Mesenchymal stem cell (in vitro differentiated cells and primary cell): ENCODE data around the gene SYT7.

Source experiments
- DNase-seq: peaks from one replicate; pipeline ENCODE4 v3.0.0-alpha.2; 2013
- H2AFZ ChIP-seq: one replicate; pipeline ENCODE4 v1.6.1; 2013; ENCODE audit warnings: low read depth, mild to moderate bottlenecking, control low read depth, inconsistent platforms, low read length, moderate library complexity
- H2AK5ac ChIP-seq: 2 replicates; pipeline ENCODE4 v1.6.1; 2013; ENCODE audit warnings: low read length, moderate library complexity, mild to moderate bottlenecking, inconsistent platforms; ENCODE audit not compliant: severe bottlenecking
- H2BK120ac ChIP-seq: one replicate; pipeline ENCODE4 v1.6.1; 2013; ENCODE audit warnings: low read depth, mild to moderate bottlenecking, inconsistent platforms, low read length, moderate library complexity
- H2BK12ac ChIP-seq, 2 experiments: one replicate each; pipeline ENCODE4 v1.6.1; 2013; ENCODE audit warnings: inconsistent platforms in 2 of 2, low read length in 2 of 2, mild to moderate bottlenecking in 2 of 2, moderate library complexity in 2 of 2, control low read depth in 1 of 2
- H2BK15ac ChIP-seq: one replicate; pipeline ENCODE4 v1.6.1; 2013; ENCODE audit warnings: mild to moderate bottlenecking, low read depth, inconsistent platforms; ENCODE audit not compliant: poor library complexity, severe bottlenecking
- H2BK5ac ChIP-seq: 2 replicates; pipeline ENCODE4 v1.6.1; 2013; ENCODE audit warnings: low read depth, mild to moderate bottlenecking, low read length, control low read depth, inconsistent platforms; ENCODE audit not compliant: poor library complexity, severe bottlenecking
- H3K14ac ChIP-seq, 2 experiments: one replicate each; pipeline ENCODE4 v1.6.1; 2013; ENCODE audit warnings: inconsistent platforms in 2 of 2, low read length in 2 of 2, control low read depth in 1 of 2, mild to moderate bottlenecking in 1 of 2, moderate library complexity in 1 of 2
- H3K18ac ChIP-seq, 2 experiments: one replicate each; pipeline ENCODE4 v1.6.1; 2013; ENCODE audit warnings: inconsistent platforms in 2 of 2, low read length in 2 of 2, control low read depth in 1 of 2, low read depth in 1 of 2, mild to moderate bottlenecking in 1 of 2
- H3K23ac ChIP-seq, 2 experiments: one replicate each; pipeline ENCODE4 v1.6.1; 2013; ENCODE audit warnings: inconsistent platforms in 2 of 2, low read length in 2 of 2, mild to moderate bottlenecking in 2 of 2, moderate library complexity in 2 of 2, control low read depth in 1 of 2
- H3K27ac ChIP-seq: 2 replicates; pipeline ENCODE4 v1.5.1; 2013; ENCODE audit warnings: mild to moderate bottlenecking, moderate library complexity, low read length, control low read depth, inconsistent platforms; ENCODE audit not compliant: poor library complexity, severe bottlenecking
- H3K27me3 ChIP-seq, 2 experiments: 2 replicates each; pipeline versions ENCODE4 v1.6.1 to v1.7.0; 2013; ENCODE audit warnings: low read length in 2 of 2, mild to moderate bottlenecking in 2 of 2, moderate library complexity in 2 of 2, control low read depth in 1 of 2, inconsistent platforms in 1 of 2; ENCODE audit not compliant: control insufficient read depth in 1 of 2, insufficient read depth in 1 of 2
- H3K36me3 ChIP-seq, 2 experiments: 2 replicates each; pipeline versions ENCODE4 v1.6.1 to v1.7.0; 2013; ENCODE audit warnings: low read length in 2 of 2, control low read depth in 1 of 2, inconsistent platforms in 1 of 2, low read depth in 1 of 2, mild to moderate bottlenecking in 1 of 2; ENCODE audit not compliant: insufficient read depth in 2 of 2, control insufficient read depth in 1 of 2
- H3K4ac ChIP-seq, 2 experiments: one replicate each; pipeline ENCODE4 v1.6.1; 2013; ENCODE audit warnings: inconsistent platforms in 2 of 2, low read length in 2 of 2, mild to moderate bottlenecking in 2 of 2, moderate library complexity in 2 of 2, control low read depth in 1 of 2, low read depth in 1 of 2
- H3K4me1 ChIP-seq: 2 replicates; pipeline ENCODE4 v1.6.1; 2013; ENCODE audit warnings: low read depth, low read length, control low read depth; ENCODE audit not compliant: control insufficient read depth, insufficient read depth
- H3K4me2 ChIP-seq: 2 replicates; pipeline ENCODE4 v1.6.1; 2013; ENCODE audit warnings: low read length, mild to moderate bottlenecking, inconsistent platforms; ENCODE audit not compliant: poor library complexity, severe bottlenecking
- H3K4me3 ChIP-seq, 2 experiments: 2 replicates each; pipeline versions ENCODE4 v1.5.1 to v1.7.0; 2013; ENCODE audit warnings: low read length in 2 of 2, mild to moderate bottlenecking in 2 of 2, control low read depth in 1 of 2, low read depth in 1 of 2; ENCODE audit not compliant: insufficient read depth in 1 of 2
- H3K79me1 ChIP-seq: replicated peaks from 2 replicates; pipeline ENCODE4 v1.6.1; 2013; ENCODE audit warnings: mild to moderate bottlenecking, control low read depth, low read length, inconsistent platforms; ENCODE audit not compliant: poor library complexity, severe bottlenecking
- H3K9ac ChIP-seq: 2 replicates; pipeline ENCODE4 v1.7.0; 2013; ENCODE audit warnings: mild to moderate bottlenecking, low read length, moderate library complexity
- H3K9me3 ChIP-seq: 2 replicates; pipeline ENCODE4 v1.7.0; 2013; ENCODE audit warnings: mild to moderate bottlenecking, low read length; ENCODE audit not compliant: control insufficient read depth
- H4K8ac ChIP-seq: one replicate; pipeline ENCODE4 v1.6.1; 2013; ENCODE audit warnings: inconsistent platforms, mild to moderate bottlenecking, low read length, moderate library complexity
- H4K91ac ChIP-seq: one replicate; pipeline ENCODE4 v1.6.1; 2013; ENCODE audit warnings: mild to moderate bottlenecking, low read length, inconsistent platforms
- WGBS: methylation state at CpG from one replicate; pipeline ENCODE4 v1.1.7; 2013; ENCODE audit warnings: mixed read lengths; 5-methylcytosine and 5-hydroxymethylcytosine counted together

Gene SYT7

DNA sequence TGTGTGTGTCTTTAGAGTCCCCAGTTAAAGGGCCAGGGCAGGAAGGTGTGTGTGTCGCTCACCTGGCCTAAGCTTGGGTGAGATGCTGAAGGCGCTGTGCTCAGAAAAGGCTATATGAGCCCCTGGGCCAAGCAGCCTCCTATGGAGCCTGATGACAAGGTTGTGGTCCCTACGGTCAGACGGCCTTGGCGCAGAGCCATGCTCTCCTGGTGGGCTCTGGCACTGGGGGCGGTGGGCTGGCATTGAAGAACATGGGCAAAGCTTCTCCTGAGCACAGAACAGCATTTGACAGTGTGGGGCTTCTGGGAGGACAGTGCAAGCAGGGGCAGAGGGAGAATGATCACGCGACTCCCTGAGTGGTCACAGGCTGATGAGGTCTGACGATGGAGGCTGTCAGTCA is 83.0 kb downstream of the SYT7 start:
- Histone ChIP-seq H3K9me3 (no peaks in the 10 kb centered on the region), H3K9ac (no peak overlapping the region), H2BK15ac (no peak overlapping the region), H3K23ac (no peak overlapping the region), H3K4me3 (no peak overlapping the region), H3K18ac (no peak overlapping the region), H3K4me2 (no peak overlapping the region), H2AK5ac (no peak overlapping the region), H2BK12ac (no peak overlapping the region), H3K27me3 (peaks cover 36 to 48% of the 10 kb centered on the region in 2 experiments), H3K14ac (no peak overlapping the region), H2BK120ac (no peak overlapping the region), H4K91ac (no peak overlapping the region), H3K79me1 (no peaks in the 10 kb centered on the region), H2BK5ac (no peak overlapping the region), H4K8ac (no peak overlapping the region), H2AFZ (no peak overlapping the region), H3K4ac (no peak overlapping the region), H3K36me3 (no peaks in the 10 kb centered on the region), H3K4me1 (no peaks in the 10 kb centered on the region), H3K27ac (no peak overlapping the region)
- DNase-seq, result no peak
- 83% methylated on average over 9 of the region's 9 CpGs for WGBS

DNA sequence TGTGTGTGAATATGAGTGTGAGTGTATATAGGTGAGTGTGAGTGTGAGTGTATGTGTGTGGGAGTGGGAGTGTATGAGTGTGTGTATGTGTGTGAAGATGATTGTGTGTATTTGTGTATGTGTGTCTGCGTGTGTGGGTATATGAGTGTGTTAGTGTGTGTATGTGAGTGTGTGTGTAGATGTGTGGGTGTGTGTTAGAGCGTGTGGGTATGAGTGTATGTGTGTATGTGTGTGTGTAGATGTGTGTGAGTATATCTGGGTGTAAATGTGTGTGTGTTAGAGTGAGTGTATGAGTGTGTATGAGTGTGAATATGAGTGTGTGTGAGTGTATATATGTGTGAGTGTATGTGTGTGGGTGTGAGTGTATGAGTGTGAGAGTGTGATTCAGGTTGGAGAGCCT is 83.4 kb downstream of the SYT7 start:
- no peak overlapping the region for H4K91ac ChIP-seq
- no peak for DNase-seq
- H3K4me3 ChIP-seq, result no peak overlapping the region
- no peak overlapping the region for H2BK12ac ChIP-seq
- H3K4me2 ChIP-seq, result no peak overlapping the region
- no peak overlapping the region for H3K9ac ChIP-seq
- no peak overlapping the region for H2BK5ac ChIP-seq
- 85% methylated on average over 2 of the region's 2 CpGs for WGBS
- no peak overlapping the region for H3K27ac ChIP-seq
- H3K14ac ChIP-seq, result no peak overlapping the region
- H3K4ac ChIP-seq, result no peak overlapping the region
- H4K8ac ChIP-seq, result no peak overlapping the region
- H3K4me1 ChIP-seq, result no peaks in the 10 kb centered on the region
- no peak overlapping the region for H2AFZ ChIP-seq
- H3K23ac ChIP-seq, result no peak overlapping the region
- H2BK120ac ChIP-seq, result no peak overlapping the region
- H3K27me3 ChIP-seq, result peaks cover 32 to 44% of the 10 kb centered on the region in 2 experiments
- H3K79me1 ChIP-seq, result no peaks in the 10 kb centered on the region
- H2BK15ac ChIP-seq, result no peak overlapping the region
- no peaks in the 10 kb centered on the region for H3K36me3 ChIP-seq
- H3K9me3 ChIP-seq, result no peaks in the 10 kb centered on the region
- H3K18ac ChIP-seq, result no peak overlapping the region
- no peak overlapping the region for H2AK5ac ChIP-seq

DNA sequence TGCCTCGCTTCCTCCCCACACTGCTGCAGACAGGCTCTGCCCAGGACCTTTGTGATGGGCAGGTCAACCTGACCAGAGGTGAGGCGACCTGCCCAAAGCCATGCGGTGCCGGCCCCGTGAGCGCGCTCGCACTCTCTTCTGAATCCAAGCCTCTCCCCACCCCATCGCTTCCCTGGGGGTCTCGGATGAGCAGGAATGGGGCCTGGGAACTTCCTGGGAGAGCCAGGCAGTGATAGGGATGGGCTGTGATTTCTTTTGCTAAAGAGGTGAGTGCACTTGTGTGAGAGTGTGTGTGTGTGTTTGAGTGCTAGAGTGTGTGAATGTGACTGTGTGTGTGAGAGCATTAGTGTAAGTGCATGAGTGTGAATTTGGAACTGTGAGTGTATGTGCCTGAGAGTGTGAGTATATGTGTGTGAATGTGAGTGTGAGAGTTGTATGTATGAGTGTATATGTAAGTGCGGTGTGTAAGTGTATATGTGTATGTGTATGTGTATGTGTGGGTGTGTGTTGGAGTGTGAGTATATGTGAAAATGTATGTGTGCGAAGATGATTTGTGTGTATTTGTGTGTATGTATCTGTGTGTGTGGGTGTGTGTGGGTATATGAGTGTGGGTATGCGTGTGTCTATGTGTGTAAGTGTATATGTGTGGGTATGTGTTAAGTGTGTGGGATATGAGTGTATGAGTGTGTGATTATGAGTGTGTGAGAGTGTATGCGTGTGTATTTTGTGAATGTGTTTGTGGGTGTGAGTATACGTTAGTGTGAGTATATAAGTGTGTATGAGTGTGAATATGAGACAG is 84.1 kb downstream of the SYT7 start:
- no peak overlapping the region for H2BK15ac ChIP-seq
- WGBS, result 88% methylated on average over 15 of the region's 15 CpGs
- no peak for DNase-seq

DNA sequence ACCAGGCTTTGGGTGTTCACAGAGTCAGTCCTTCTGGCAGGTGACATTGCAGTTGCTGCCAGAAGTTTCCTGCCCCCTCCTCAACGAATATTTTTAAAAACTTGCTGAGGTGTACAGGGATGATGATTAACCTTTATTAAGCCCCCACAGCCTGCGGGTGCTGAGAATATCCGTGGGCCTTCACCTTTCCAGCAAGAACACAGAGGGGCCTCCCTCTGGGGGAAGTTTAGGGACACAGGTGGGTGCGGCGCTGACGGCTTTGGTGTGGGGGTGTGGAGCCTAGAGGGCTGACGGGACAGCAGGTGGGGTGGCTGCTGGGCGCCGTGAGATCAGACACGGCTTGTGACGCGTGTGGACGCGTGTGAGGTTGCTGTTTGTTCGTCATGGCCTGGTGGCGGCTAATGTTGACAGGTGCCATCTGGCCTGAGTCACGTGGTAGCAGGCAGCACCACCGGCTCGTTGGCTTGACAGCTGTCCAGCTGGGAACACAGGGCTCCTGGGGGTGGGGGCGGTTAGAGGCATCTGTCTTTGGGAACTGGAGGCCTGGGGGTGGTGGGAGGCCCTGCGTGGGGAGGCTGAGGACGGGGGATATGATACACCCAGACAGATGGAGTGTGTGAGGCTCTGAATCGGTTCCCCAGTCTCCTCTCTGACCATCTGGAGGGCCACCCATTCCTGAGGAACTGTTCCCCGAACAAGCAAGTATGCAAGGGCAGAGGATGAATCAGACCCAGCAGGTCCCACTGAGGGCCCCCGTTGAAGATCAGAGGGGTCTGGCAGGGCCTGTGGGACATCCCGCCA is 84.9 kb downstream of the SYT7 start:
- 85% methylated on average over 26 of the region's 26 CpGs for WGBS
- Histone ChIP-seq H3K4ac (no peak overlapping the region), H3K27ac (no peak overlapping the region), H2BK12ac (no peak overlapping the region), H3K14ac (no peak overlapping the region), H3K36me3 (no peaks in the 10 kb centered on the region), H3K27me3 (peaks cover 22 to 38% of the 10 kb centered on the region in 2 experiments), H3K9me3 (no peaks in the 10 kb centered on the region), H2BK15ac (no peak overlapping the region), H3K4me1 (no peaks in the 10 kb centered on the region), H3K23ac (no peak overlapping the region), H2BK5ac (no peak overlapping the region), H3K4me2 (no peak overlapping the region), H2AK5ac (no peak overlapping the region), H3K79me1 (no peaks in the 10 kb centered on the region), H3K4me3 (no peak overlapping the region), H4K8ac (no peak overlapping the region), H2BK120ac (no peak overlapping the region), H2AFZ (no peak overlapping the region), H3K9ac (no peak overlapping the region), H4K91ac (no peak overlapping the region), H3K18ac (no peak overlapping the region)
- DNase-seq, result no peak

More for the DNA sequence above, 84.1 kb downstream of the SYT7 start:
- Histone ChIP-seq H3K23ac (no peak overlapping the region), H3K4me1 (no peaks in the 10 kb centered on the region), H2AFZ (no peak overlapping the region), H3K9ac (no peak overlapping the region), H2AK5ac (no peak overlapping the region), H3K4ac (no peak overlapping the region), H2BK12ac (no peak overlapping the region), H2BK120ac (no peak overlapping the region), H3K27me3 (peaks cover 26 to 38% of the 10 kb centered on the region in 2 experiments), H3K27ac (no peak overlapping the region), H3K79me1 (no peaks in the 10 kb centered on the region), H3K36me3 (no peaks in the 10 kb centered on the region), H3K9me3 (no peaks in the 10 kb centered on the region), H3K4me2 (no peak overlapping the region), H3K14ac (no peak overlapping the region), H4K91ac (no peak overlapping the region), H4K8ac (no peak overlapping the region), H2BK5ac (no peak overlapping the region), H3K18ac (no peak overlapping the region), H3K4me3 (no peak overlapping the region)
